ENCODE results near the gene PLD6. TPM values are rescaled to one million over a fixed set of nuclear protein-coding genes. Genes with fewer than 3 reads are reported as not detected.

PLD6 gene
- total and polyA plus RNA-seq, 10 of the 15 experiments (the other 5 are each of a cell fraction or from before 2014, with no cell fraction given), result 4.7 to 21.4 (median 12.0) TPM

- POLR2A ChIA-PET, result no interaction called here
- WGBS (ENCODE audit: insufficient coverage, insufficient replicate concordance, low lambda C conversion rate, missing lambda C conversion rate), result 89% methylated on average over 5 of the region's 5 CpGs
- no peaks in the 10 kb centered on the region for H3K79me2 ChIP-seq (ENCODE audit: control insufficient read depth, insufficient read depth, low read length)
- RAD21 ChIA-PET (ENCODE audit: unreplicated experiment), result interaction anchor here (0.5 kb wide), 1 partner anchor 1057 kb away, joined by 3 read pairs; no protein-coding TSS in a partner anchor
- H3K27me3 ChIP-seq (replicated peaks in 1 of 2; ENCODE audit: control insufficient read depth in 2 of 2, insufficient read depth in 2 of 2, low read length in 1 of 2), result no peaks in the 10 kb centered on the region
- no peaks in the 10 kb centered on the region for H4K20me1 ChIP-seq (ENCODE audit: control insufficient read depth, insufficient read depth)
- ATAC-seq, result no peak
- peaks cover 12% of the 10 kb centered on the region for H3K4me1 ChIP-seq (ENCODE audit: control insufficient read depth, insufficient read depth, low read length)
- TF ChIP-seq MTA3 (IDR thresholded peaks at IDR 0.05; ENCODE audit: borderline replicate concordance, low read length), result no peak
- no peak for TF ChIP-seq FOS (IDR thresholded peaks at IDR 0.05; ENCODE audit: borderline replicate concordance, extremely low read depth, insufficient read length)
- no peak for TF ChIP-seq SUPT20H (IDR thresholded peaks at IDR 0.05; ENCODE audit: borderline replicate concordance, control insufficient read depth, low read depth, low read length)
- TF ChIP-seq NR2F1 (conservative IDR thresholded peaks at IDR 0.05), result no peak
- no peak for TF ChIP-seq DPF2 (IDR thresholded peaks at IDR 0.05)
- no peak for TF ChIP-seq ZZZ3 (IDR thresholded peaks at IDR 0.05; ENCODE audit: control insufficient read depth, insufficient read length, low read depth)
- TF ChIP-seq SIN3A (IDR thresholded peaks at IDR 0.05; ENCODE audit: low read depth, low read length), result no peak
- TF ChIP-seq PML (IDR thresholded peaks at IDR 0.05; ENCODE audit: low read length), result no peak
- no peak for TF ChIP-seq NFYA (IDR thresholded peaks at IDR 0.05; ENCODE audit: borderline replicate concordance, low read depth, low read length)
- no peak for TF ChIP-seq POU2F2 (IDR thresholded peaks at IDR 0.05; ENCODE audit: borderline replicate concordance, low read depth, low read length)
- no peak for TF ChIP-seq YY1 (IDR thresholded peaks at IDR 0.05; ENCODE audit: low read depth, low read length)
- SMC1A ChIA-PET (ENCODE audit: uncharacterized antibody, unreplicated experiment), result interaction anchor here (1.0 kb wide), 2 partner anchors 23 to 40 kb away, joined by 3 read pairs; no protein-coding TSS in a partner anchor
- no peak for FAIRE-seq
- H3K4me2 ChIP-seq (ENCODE audit: control insufficient read depth, insufficient read depth), result no peak overlapping the region
- in situ Hi-C loops (cut with MboI), result no loop called here
- H3K9me3 ChIP-seq (replicated peaks; ENCODE audit: control insufficient read depth, insufficient read depth, low read length), result no peaks in the 10 kb centered on the region; the same call in 2 of the 3 replicates
- peaks cover 19 to 29% of the 10 kb centered on the region in 2 experiments for H3K36me3 ChIP-seq (ENCODE audit: control insufficient read depth in 2 of 2, insufficient read depth in 2 of 2, low read length in 1 of 2)
- intact Hi-C loops (cut with micrococcal nuclease; ENCODE audit: unreplicated experiment), result no loop called here
- no TSS peak for BruUV-seq (replicated peaks)
- no peak overlapping the region for H3K27ac ChIP-seq (ENCODE audit: control insufficient read depth, insufficient read depth)
- H3K9ac ChIP-seq (ENCODE audit: control insufficient read depth, insufficient read depth, low read length), result no peak overlapping the region
- no peak overlapping the region for H3K4me3 ChIP-seq
- no peak overlapping the region for H2AFZ ChIP-seq (ENCODE audit: control insufficient read depth, low read depth, low read length)
- CTCF ChIA-PET, result no interaction called here
- DNase-seq (ENCODE audit: low read depth, low spot score), result no peak
Measured at GRCh38 chr17:17154556-17154955, 51.6 kb downstream of the PLD6 start.

All from GM12878 (cell line).